ENCODE measurements around the gene CLDN6. TPM values are rescaled to one million over a fixed set of nuclear protein-coding genes. Genes with fewer than 3 reads are reported as not detected.
A peak's percentile ranks its signal among the peaks of the same experiment; 100 is the strongest.

Gene CLDN6
- total RNA-seq, 3 donors from 2014 or later (not counting 1 experiment from before 2014, with no cell fraction given): not detected

- intact Hi-C loops (cut with micrococcal nuclease): no loop called here
- H3K27me3 ChIP-seq (ENCODE audit: control insufficient read depth, insufficient read depth, low read length): peaks cover 34% of the 10 kb centered on the region
- 3% methylated on average over 54 of the region's 54 CpGs for WGBS (ENCODE audit: insufficient coverage)
- Mint-ChIP-seq H3K27me3 (ENCODE audit: low read depth in 2 of 2) (peaks cover 24 to 30% of the 10 kb centered on the region in 2 donors), H3K36me3 (no peaks in the 10 kb centered on the region), H3K4me1 (peaks cover 27 to 35% of the 10 kb centered on the region in 2 donors), H3K27ac (no peak overlapping the region), H3K9me3 (no peaks in the 10 kb centered on the region), H3K4me3 (peak overlapping the region; percentile 9)
- H3K9me3 ChIP-seq (ENCODE audit: control insufficient read depth, insufficient read depth, low read length): no peaks in the 10 kb centered on the region
- ATAC-seq: peak in 1 of 3 donors; percentile 48
- no peak overlapping the region for H3K4me3 ChIP-seq (ENCODE audit: low read length)
- H3K4me1 ChIP-seq (ENCODE audit: control insufficient read depth, insufficient read depth, low read length): peaks cover 63% of the 10 kb centered on the region
- TF ChIP-seq CTCF (IDR thresholded peaks at IDR 0.05): no peak
- no peaks in the 10 kb centered on the region for H3K36me3 ChIP-seq (ENCODE audit: control insufficient read depth, insufficient read depth, low read length)
- DNase-seq: peak; percentile 16 to 36
- H3K27ac ChIP-seq (ENCODE audit: low read length): no peak overlapping the region
Observed at GRCh38 chr16:3046641-3047386, 28.8 kb upstream of the CLDN6 start.

GRCh38 chr16:3045758-3046640, 28.0 kb upstream of the CLDN6 start, which contains the start of gene MMP25:
Gene MMP25, plus strand, starts transcription at chr16:3046561. Its CDS starts 357 bp downstream, at chr16:3046918.
- Histone ChIP-seq H3K4me3 (ENCODE audit: low read length) (peak within 1 kb of the TSS; percentile 34), H3K4me1 (ENCODE audit: control insufficient read depth, insufficient read depth, low read length) (peaks cover 56% of the 10 kb centered on the region), H3K9me3 (ENCODE audit: control insufficient read depth, insufficient read depth, low read length) (no peaks in the 10 kb centered on the region), H3K27ac (ENCODE audit: low read length) (no peak within 1 kb of the TSS), H3K36me3 (ENCODE audit: control insufficient read depth, insufficient read depth, low read length) (no peaks in the 10 kb centered on the region), H3K27me3 (ENCODE audit: control insufficient read depth, insufficient read depth, low read length) (peaks cover 34% of the 10 kb centered on the region)
- intact Hi-C loops (cut with micrococcal nuclease): no loop called here
- Mint-ChIP-seq H3K9me3 (no peaks in the 10 kb centered on the region), H3K4me1 (peaks cover 22 to 35% of the 10 kb centered on the region in 2 donors), H3K27me3 (ENCODE audit: low read depth in 2 of 2) (peaks cover 24 to 30% of the 10 kb centered on the region in 2 donors), H3K36me3 (no peaks in the 10 kb centered on the region), H3K27ac (no peak within 1 kb of the TSS), H3K4me3 (peak within 1 kb of the TSS; percentile 67)
- peak in 1 of 2 donors; percentile 19 for DNase-seq
- TF ChIP-seq CTCF (IDR thresholded peaks at IDR 0.05): no peak
- ATAC-seq: peak; percentile 36 to 57 (median 41)
- WGBS (ENCODE audit: insufficient coverage): under 1% methylated on average over 84 of the region's 86 CpGs

GRCh38 chr16:3044708-3045107, 26.7 kb upstream of the CLDN6 start:
- WGBS (ENCODE audit: insufficient coverage): 92% methylated on average over 5 of the region's 6 CpGs
- no peaks in the 10 kb centered on the region for H3K9me3 Mint-ChIP-seq
- H3K4me3 ChIP-seq (ENCODE audit: low read length): no peak overlapping the region
- H3K27ac ChIP-seq (ENCODE audit: low read length): no peak overlapping the region
- no peak for TF ChIP-seq CTCF (IDR thresholded peaks at IDR 0.05)
- H3K4me1 Mint-ChIP-seq: peaks cover 17 to 30% of the 10 kb centered on the region in 2 donors
- no peaks in the 10 kb centered on the region for H3K36me3 Mint-ChIP-seq
- peaks cover 30% of the 10 kb centered on the region in 2 donors for H3K27me3 Mint-ChIP-seq (ENCODE audit: low read depth in 2 of 2)
- peaks cover 38% of the 10 kb centered on the region for H3K27me3 ChIP-seq (ENCODE audit: control insufficient read depth, insufficient read depth, low read length)
- DNase-seq (no peak), ATAC-seq (no peak)
- H3K4me1 ChIP-seq (ENCODE audit: control insufficient read depth, insufficient read depth, low read length): peaks cover 44% of the 10 kb centered on the region
- H3K4me3 Mint-ChIP-seq: peak overlapping the region; percentile 67
- intact Hi-C loops (cut with micrococcal nuclease): no loop called here
- no peaks in the 10 kb centered on the region for H3K9me3 ChIP-seq (ENCODE audit: control insufficient read depth, insufficient read depth, low read length)
- no peaks in the 10 kb centered on the region for H3K36me3 ChIP-seq (ENCODE audit: control insufficient read depth, insufficient read depth, low read length)
- H3K27ac Mint-ChIP-seq: no peak overlapping the region
